HEK293 (cell line): ENCODE data around the gene TTC39A.

Experiments
- CTCF ChIA-PET: fragments of 350-600 bp; formaldehyde crosslinking; extraction: SDS; loops from one replicate; lab custom pipeline; 2021; ENCODE audit warnings: antibody characterized with exemption; lab: Yijun Ruan, JAX
- POLR2A ChIA-PET: fragments of 300-600 bp; formaldehyde crosslinking; extraction: SDS; loops from one replicate; lab custom pipeline; 2020; ENCODE audit warnings: antibody characterized with exemption, inconsistent platforms; lab: Yijun Ruan, JAX
- H3K27ac ChIP-seq: fragments of 200-500 bp; sonication (Bioruptor generic); 2 replicates; pipeline ENCODE4 v1.5.1; 2014; ENCODE audit warnings: low read depth, low read length, control low read depth, inconsistent platforms; ENCODE audit errors: extremely low read depth
- H3K36me3 ChIP-seq, 2 experiments: fragments of 200-500 bp in 1 of 2; sonication (Bioruptor generic) in 1 of 2; 1 replicate in 1 of 2; 2 replicates in 1 of 2; pipeline ENCODE4 v1.5.1; 2014 to 2017; ENCODE audit warnings: inconsistent platforms in 2 of 2, low read length in 2 of 2; ENCODE audit not compliant: control insufficient read depth in 2 of 2, insufficient read depth in 1 of 2
- H3K4me1 ChIP-seq: fragments of 200-500 bp; sonication (Bioruptor generic); 2 replicates; pipeline ENCODE4 v1.5.1; 2014; ENCODE audit warnings: mild to moderate bottlenecking, low read length, inconsistent platforms; ENCODE audit not compliant: control insufficient read depth, insufficient read depth
- H3K4me3 ChIP-seq: 2 replicates; pipeline ENCODE4 v1.5.1; 2011; ENCODE audit warnings: low read depth, mild to moderate bottlenecking, control low read depth, low read length, moderate library complexity
- H3K9me3 ChIP-seq: fragments of 200-500 bp; sonication (Bioruptor generic); 2 replicates; pipeline ENCODE4 v1.5.1; 2014; ENCODE audit warnings: low read depth, low read length, inconsistent platforms; ENCODE audit not compliant: control insufficient read depth, insufficient read depth
- GLIS2 ChIP-seq: fragments of 450-650 bp; formaldehyde crosslinking; IDR thresholded peaks from 2 replicates; pipeline ENCODE4 v1.5.1; 2016; ENCODE audit warnings: missing biosample characterization, missing genetic modification characterization
- MZF1 ChIP-seq: fragments of 450-650 bp; formaldehyde crosslinking; IDR thresholded peaks from 2 replicates; pipeline ENCODE4 v1.5.1; 2017; ENCODE audit warnings: missing biosample characterization, missing genetic modification characterization, borderline replicate concordance
- OVOL3 ChIP-seq: fragments of 450-650 bp; formaldehyde crosslinking; IDR thresholded peaks from 2 replicates; pipeline ENCODE4 v1.5.1; 2016; ENCODE audit warnings: missing biosample characterization, missing genetic modification characterization
- SP3 ChIP-seq: fragments of 450-650 bp; formaldehyde crosslinking; IDR thresholded peaks from 2 replicates; pipeline ENCODE4 v1.5.1; 2016; ENCODE audit warnings: missing biosample characterization, missing genetic modification characterization
- ZBTB48 ChIP-seq: fragments of 450-650 bp; formaldehyde crosslinking; IDR thresholded peaks from 2 replicates; pipeline ENCODE4 v1.5.1; 2016; ENCODE audit warnings: missing biosample characterization, missing genetic modification characterization
- ZFHX2 ChIP-seq: fragments of 450-650 bp; formaldehyde crosslinking; conservative IDR thresholded peaks from 2 replicates; pipeline ENCODE4 v1.5.1; 2016; ENCODE audit warnings: missing biosample characterization, missing genetic modification characterization
- ZIC2 ChIP-seq: fragments of 450-650 bp; formaldehyde crosslinking; IDR thresholded peaks from 2 replicates; pipeline ENCODE4 v1.5.1; 2016; ENCODE audit warnings: missing biosample characterization, missing genetic modification characterization
- ZNF121 ChIP-seq: fragments of 450-650 bp; formaldehyde crosslinking; IDR thresholded peaks from 2 replicates; pipeline ENCODE4 v1.5.1; 2016; ENCODE audit warnings: missing biosample characterization, missing genetic modification characterization
- ZNF391 ChIP-seq: fragments of 450-650 bp; formaldehyde crosslinking; IDR thresholded peaks from 2 replicates; pipeline ENCODE4 v1.5.1; 2016; ENCODE audit warnings: low read depth, missing biosample characterization, missing genetic modification characterization, borderline replicate concordance
- ZNF433 ChIP-seq: fragments of 450-650 bp; formaldehyde crosslinking; IDR thresholded peaks from 2 replicates; pipeline ENCODE4 v1.5.1; 2016; ENCODE audit warnings: missing biosample characterization, missing genetic modification characterization, low read depth
- ZNF549 ChIP-seq: fragments of 450-650 bp; IDR thresholded peaks from 2 replicates; pipeline ENCODE4 v1.5.1; 2018; ENCODE audit warnings: missing biosample characterization, missing genetic modification characterization, mild to moderate bottlenecking, inconsistent platforms, moderate library complexity
- ZNF596 ChIP-seq: fragments of 450-650 bp; IDR thresholded peaks from 2 replicates; pipeline ENCODE4 v1.5.0; 2018; ENCODE audit warnings: missing biosample characterization, mild to moderate bottlenecking, missing genetic modification characterization, moderate library complexity
- ZSCAN30 ChIP-seq: fragments of 450-650 bp; IDR thresholded peaks from 2 replicates; pipeline ENCODE4 v1.5.1; 2018; ENCODE audit warnings: missing biosample characterization, mild to moderate bottlenecking, missing genetic modification characterization, moderate library complexity
- TF ChIP-seq, protein P1 (sequence below): fragments of 450-650 bp; formaldehyde crosslinking; IDR thresholded peaks from 2 replicates; pipeline ENCODE4 v1.5.1; 2016; ENCODE audit warnings: missing biosample characterization, missing genetic modification characterization
- TF ChIP-seq, protein P2 (sequence below): fragments of 450-650 bp; formaldehyde crosslinking; IDR thresholded peaks from 2 replicates; pipeline ENCODE4 v1.5.1; 2016; ENCODE audit warnings: missing biosample characterization, missing genetic modification characterization
- TF ChIP-seq, protein P3 (sequence below): fragments of 450-650 bp; formaldehyde crosslinking; IDR thresholded peaks from 2 replicates; pipeline ENCODE4 v1.5.1; 2017; ENCODE audit warnings: missing biosample characterization, missing genetic modification characterization
- TF ChIP-seq, protein P4 (sequence below): fragments of 450-650 bp; formaldehyde crosslinking; optimal IDR thresholded peaks from 2 replicates; pipeline ENCODE3; 2016; ENCODE audit warnings: missing biosample characterization, mild to moderate bottlenecking, missing genetic modification characterization
- TF ChIP-seq, protein P5 (sequence below): fragments of 450-650 bp; formaldehyde crosslinking; IDR thresholded peaks from 2 replicates; pipeline ENCODE4 v1.5.1; 2016; ENCODE audit warnings: missing biosample characterization, missing genetic modification characterization

TTC39A gene

DNA sequence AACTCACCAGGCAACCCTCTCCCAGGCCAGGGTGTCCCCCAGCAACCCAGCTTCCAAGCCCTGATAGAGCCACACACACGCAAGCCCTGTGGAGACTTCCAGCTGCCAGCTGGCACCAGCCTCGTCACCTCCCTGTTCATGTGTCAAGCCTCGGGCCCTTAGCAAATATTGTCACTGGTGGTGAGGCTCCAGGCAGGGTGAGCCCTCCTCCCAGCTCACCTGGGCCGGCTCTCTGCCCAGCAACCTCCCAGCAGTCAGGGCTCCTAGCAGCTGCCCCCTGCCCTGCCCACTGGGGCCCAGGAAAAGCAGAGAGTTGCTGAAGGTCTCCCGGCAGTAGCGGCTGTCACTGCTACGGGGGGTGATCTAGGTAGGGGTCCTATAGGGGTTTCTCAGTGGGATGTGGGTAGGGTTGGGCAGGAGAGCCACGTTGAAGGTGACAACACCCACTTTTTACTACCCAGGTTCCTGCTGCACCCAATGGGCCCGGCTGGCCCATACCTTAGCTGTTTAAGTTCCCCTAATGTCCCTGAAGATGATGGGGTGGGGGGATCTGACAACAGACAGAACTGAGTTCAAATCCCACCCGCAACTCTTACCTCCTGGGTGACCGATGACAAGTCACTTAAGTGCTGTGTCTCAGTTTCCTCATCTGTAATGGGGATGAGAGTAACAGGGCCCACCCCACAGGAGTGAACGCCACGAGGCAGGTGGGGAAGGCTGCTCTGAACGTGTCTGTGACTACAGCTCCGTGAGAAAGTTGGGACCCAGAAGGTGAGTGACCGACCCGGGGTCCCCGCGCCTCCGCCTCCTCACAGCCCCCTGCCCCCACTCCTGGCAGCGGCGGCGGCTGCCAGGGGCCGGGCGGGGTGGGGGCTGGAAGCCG is 678 bp downstream of the TTC39A start:
- Histone ChIP-seq H3K4me1 (peaks cover 6% of the 10 kb centered on the region; the same call in 1 of the 2 replicates), H3K36me3 (no peaks in the 10 kb centered on the region), H3K9me3 (no peaks in the 10 kb centered on the region), H3K4me3 (peak overlapping the region; percentile 42), H3K27ac (peak overlapping the region; percentile 81; the same call in 1 of the 2 replicates)
- ChIA-PET POLR2A (interaction anchor here (1.4 kb wide), 1 partner anchor 360 kb away, joined by 4 read pairs; the partner anchor contains the start of gene CDKN2C), CTCF (interaction anchor here (1.3 kb wide), 1 partner anchor 33 kb away, joined by 4 read pairs; no protein-coding TSS in a partner anchor)
- TF ChIP-seq, protein P1, sequence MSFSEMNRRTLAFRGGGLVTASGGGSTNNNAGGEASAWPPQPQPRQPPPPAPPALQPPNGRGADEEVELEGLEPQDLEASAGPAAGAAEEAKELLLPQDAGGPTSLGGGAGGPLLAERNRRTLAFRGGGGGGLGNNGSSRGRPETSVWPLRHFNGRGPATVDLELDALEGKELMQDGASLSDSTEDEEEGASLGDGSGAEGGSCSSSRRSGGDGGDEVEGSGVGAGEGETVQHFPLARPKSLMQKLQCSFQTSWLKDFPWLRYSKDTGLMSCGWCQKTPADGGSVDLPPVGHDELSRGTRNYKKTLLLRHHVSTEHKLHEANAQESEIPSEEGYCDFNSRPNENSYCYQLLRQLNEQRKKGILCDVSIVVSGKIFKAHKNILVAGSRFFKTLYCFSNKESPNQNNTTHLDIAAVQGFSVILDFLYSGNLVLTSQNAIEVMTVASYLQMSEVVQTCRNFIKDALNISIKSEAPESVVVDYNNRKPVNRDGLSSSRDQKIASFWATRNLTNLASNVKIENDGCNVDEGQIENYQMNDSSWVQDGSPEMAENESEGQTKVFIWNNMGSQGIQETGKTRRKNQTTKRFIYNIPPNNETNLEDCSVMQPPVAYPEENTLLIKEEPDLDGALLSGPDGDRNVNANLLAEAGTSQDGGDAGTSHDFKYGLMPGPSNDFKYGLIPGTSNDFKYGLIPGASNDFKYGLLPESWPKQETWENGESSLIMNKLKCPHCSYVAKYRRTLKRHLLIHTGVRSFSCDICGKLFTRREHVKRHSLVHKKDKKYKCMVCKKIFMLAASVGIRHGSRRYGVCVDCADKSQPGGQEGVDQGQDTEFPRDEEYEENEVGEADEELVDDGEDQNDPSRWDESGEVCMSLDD (tag by site-specific recombination): 0 out of 2 replicates have a peak, but pooled peaks have one; percentile 28
- TF ChIP-seq ZIC2 (tag by site-specific recombination): peak; percentile 87
- 0 out of 2 replicates have a peak, but pooled peaks have one; percentile 42 for TF ChIP-seq MZF1 (tag by site-specific recombination)
- no peak for TF ChIP-seq SP3
- TF ChIP-seq, protein P2, sequence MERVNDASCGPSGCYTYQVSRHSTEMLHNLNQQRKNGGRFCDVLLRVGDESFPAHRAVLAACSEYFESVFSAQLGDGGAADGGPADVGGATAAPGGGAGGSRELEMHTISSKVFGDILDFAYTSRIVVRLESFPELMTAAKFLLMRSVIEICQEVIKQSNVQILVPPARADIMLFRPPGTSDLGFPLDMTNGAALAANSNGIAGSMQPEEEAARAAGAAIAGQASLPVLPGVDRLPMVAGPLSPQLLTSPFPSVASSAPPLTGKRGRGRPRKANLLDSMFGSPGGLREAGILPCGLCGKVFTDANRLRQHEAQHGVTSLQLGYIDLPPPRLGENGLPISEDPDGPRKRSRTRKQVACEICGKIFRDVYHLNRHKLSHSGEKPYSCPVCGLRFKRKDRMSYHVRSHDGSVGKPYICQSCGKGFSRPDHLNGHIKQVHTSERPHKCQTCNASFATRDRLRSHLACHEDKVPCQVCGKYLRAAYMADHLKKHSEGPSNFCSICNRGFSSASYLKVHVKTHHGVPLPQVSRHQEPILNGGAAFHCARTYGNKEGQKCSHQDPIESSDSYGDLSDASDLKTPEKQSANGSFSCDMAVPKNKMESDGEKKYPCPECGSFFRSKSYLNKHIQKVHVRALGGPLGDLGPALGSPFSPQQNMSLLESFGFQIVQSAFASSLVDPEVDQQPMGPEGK (tag by site-specific recombination): 0 out of 2 replicates have a peak, but pooled peaks have one; percentile 24
- no peak for TF ChIP-seq OVOL3
- 0 out of 2 replicates have a peak, but pooled peaks have one; percentile 3 for TF ChIP-seq ZSCAN30 (tag by site-specific recombination)
- 0 out of 2 replicates have a peak, but pooled peaks have one; percentile 33 for TF ChIP-seq GLIS2 (tag by site-specific recombination)
- TF ChIP-seq ZFHX2 (tag by site-specific recombination): peak; percentile 13; the same call in 1 of the 2 replicates
- no peak for TF ChIP-seq ZNF549 (tag by site-specific recombination)
- no peak for TF ChIP-seq ZNF391 (tag by site-specific recombination)
- TF ChIP-seq, protein P3, sequence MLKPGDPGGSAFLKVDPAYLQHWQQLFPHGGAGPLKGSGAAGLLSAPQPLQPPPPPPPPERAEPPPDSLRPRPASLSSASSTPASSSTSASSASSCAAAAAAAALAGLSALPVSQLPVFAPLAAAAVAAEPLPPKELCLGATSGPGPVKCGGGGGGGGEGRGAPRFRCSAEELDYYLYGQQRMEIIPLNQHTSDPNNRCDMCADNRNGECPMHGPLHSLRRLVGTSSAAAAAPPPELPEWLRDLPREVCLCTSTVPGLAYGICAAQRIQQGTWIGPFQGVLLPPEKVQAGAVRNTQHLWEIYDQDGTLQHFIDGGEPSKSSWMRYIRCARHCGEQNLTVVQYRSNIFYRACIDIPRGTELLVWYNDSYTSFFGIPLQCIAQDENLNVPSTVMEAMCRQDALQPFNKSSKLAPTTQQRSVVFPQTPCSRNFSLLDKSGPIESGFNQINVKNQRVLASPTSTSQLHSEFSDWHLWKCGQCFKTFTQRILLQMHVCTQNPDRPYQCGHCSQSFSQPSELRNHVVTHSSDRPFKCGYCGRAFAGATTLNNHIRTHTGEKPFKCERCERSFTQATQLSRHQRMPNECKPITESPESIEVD (tag by site-specific recombination): no peak
- no peak for TF ChIP-seq ZNF433
- TF ChIP-seq, protein P4, sequence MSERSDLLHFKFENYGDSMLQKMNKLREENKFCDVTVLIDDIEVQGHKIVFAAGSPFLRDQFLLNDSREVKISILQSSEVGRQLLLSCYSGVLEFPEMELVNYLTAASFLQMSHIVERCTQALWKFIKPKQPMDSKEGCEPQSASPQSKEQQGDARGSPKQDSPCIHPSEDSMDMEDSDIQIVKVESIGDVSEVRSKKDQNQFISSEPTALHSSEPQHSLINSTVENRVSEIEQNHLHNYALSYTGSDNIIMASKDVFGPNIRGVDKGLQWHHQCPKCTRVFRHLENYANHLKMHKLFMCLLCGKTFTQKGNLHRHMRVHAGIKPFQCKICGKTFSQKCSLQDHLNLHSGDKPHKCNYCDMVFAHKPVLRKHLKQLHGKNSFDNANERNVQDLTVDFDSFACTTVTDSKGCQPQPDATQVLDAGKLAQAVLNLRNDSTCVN (tag by site-specific recombination): peak; percentile 0
- TF ChIP-seq ZBTB48: peak; percentile 13; the same call in 1 of the 2 replicates
- TF ChIP-seq ZNF596: no peak
- no peak for TF ChIP-seq ZNF121 (tag by site-specific recombination)
- TF ChIP-seq, protein P5, sequence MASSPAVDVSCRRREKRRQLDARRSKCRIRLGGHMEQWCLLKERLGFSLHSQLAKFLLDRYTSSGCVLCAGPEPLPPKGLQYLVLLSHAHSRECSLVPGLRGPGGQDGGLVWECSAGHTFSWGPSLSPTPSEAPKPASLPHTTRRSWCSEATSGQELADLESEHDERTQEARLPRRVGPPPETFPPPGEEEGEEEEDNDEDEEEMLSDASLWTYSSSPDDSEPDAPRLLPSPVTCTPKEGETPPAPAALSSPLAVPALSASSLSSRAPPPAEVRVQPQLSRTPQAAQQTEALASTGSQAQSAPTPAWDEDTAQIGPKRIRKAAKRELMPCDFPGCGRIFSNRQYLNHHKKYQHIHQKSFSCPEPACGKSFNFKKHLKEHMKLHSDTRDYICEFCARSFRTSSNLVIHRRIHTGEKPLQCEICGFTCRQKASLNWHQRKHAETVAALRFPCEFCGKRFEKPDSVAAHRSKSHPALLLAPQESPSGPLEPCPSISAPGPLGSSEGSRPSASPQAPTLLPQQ (tag by site-specific recombination): 0 out of 2 replicates have a peak, but pooled peaks have one; percentile 16
